Measurements from ENCODE around the gene ADAT1. TPM values are rescaled to one million over a fixed set of nuclear protein-coding genes. Genes with fewer than 3 reads are reported as not detected.
A peak's percentile ranks its signal among the peaks of the same experiment; 100 is the strongest.

Gene ADAT1, protein sequence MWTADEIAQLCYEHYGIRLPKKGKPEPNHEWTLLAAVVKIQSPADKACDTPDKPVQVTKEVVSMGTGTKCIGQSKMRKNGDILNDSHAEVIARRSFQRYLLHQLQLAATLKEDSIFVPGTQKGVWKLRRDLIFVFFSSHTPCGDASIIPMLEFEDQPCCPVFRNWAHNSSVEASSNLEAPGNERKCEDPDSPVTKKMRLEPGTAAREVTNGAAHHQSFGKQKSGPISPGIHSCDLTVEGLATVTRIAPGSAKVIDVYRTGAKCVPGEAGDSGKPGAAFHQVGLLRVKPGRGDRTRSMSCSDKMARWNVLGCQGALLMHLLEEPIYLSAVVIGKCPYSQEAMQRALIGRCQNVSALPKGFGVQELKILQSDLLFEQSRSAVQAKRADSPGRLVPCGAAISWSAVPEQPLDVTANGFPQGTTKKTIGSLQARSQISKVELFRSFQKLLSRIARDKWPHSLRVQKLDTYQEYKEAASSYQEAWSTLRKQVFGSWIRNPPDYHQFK
- total RNA-seq, result 52.5 TPM

GRCh38 chr16:75622761-75623605, at the start of gene ADAT1:
TSS of gene ADAT1 (minus strand) at chr16:75623281. CDS start at chr16:75620799, 2,482 bp downstream.
- peaks cover 31% of the 10 kb centered on the region for H3K4me1 ChIP-seq (ENCODE audit: insufficient read depth, low read length)

DNA sequence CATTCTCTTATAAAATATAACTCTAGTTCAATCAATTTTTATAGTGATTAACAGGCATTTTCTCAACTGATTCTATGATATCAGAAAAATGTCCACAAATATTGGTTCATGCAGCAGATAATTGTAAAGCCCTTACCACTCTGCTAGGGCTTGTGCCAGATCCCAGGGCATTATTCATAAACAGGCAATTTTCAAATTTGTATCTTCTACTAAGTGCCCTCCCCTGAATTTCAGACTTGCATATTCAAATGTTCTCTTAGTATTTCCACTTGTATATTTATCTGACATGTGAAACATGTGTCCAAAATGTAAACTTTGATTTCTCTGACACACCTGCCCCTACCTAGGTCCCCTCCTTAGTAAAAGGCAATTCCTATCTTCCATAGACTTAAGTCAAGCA, 44.4 kb upstream of the ADAT1 start:
- H3K27me3 ChIP-seq (ENCODE audit: insufficient read depth, low read length), result no peaks in the 10 kb centered on the region
- no peaks in the 10 kb centered on the region for H3K4me1 ChIP-seq (ENCODE audit: insufficient read depth, low read length)
- no peaks in the 10 kb centered on the region for H3K9me3 ChIP-seq (ENCODE audit: low read depth, low read length)
- no peak overlapping the region for H3K4me3 ChIP-seq (ENCODE audit: low read length)

More at GRCh38 chr16:75622761-75623605, at the start of gene ADAT1:
- Histone ChIP-seq H3K27me3 (ENCODE audit: insufficient read depth, low read length) (no peaks in the 10 kb centered on the region), H3K4me3 (ENCODE audit: low read length) (peak within 1 kb of the TSS; percentile 86), H3K9me3 (ENCODE audit: low read depth, low read length) (no peaks in the 10 kb centered on the region)

GRCh38 chr16:75660726-75661302, 37.7 kb upstream of the ADAT1 start:
- Histone ChIP-seq H3K4me3 (ENCODE audit: low read length) (no peak overlapping the region), H3K4me1 (ENCODE audit: insufficient read depth, low read length) (no peaks in the 10 kb centered on the region), H3K27me3 (ENCODE audit: insufficient read depth, low read length) (no peaks in the 10 kb centered on the region), H3K9me3 (ENCODE audit: low read depth, low read length) (no peaks in the 10 kb centered on the region)

DNA sequence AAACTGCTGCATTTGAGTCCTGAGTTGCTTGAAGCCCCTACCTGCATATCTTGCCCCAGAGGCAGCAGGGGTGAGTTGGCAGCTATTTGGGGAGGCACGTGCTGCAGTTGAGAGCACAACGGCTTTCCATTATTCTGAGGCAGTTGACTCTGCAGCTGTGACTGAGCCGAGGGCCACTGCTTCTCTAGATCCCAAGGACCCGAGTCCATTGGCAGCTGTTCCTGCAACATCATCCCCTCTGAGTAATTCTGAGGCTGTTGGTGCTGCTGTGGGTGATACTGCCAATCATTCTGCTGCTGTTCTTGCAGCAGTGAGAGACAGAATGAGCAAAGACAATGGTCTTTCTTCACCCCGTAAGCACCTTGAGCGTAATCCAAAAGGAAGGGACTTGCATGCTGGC, 37.2 kb upstream of the ADAT1 start:
- H3K4me1 ChIP-seq (ENCODE audit: insufficient read depth, low read length), result no peaks in the 10 kb centered on the region
- no peaks in the 10 kb centered on the region for H3K9me3 ChIP-seq (ENCODE audit: low read depth, low read length)
- H3K4me3 ChIP-seq (ENCODE audit: low read length), result no peak overlapping the region
- no peaks in the 10 kb centered on the region for H3K27me3 ChIP-seq (ENCODE audit: insufficient read depth, low read length)

DNA sequence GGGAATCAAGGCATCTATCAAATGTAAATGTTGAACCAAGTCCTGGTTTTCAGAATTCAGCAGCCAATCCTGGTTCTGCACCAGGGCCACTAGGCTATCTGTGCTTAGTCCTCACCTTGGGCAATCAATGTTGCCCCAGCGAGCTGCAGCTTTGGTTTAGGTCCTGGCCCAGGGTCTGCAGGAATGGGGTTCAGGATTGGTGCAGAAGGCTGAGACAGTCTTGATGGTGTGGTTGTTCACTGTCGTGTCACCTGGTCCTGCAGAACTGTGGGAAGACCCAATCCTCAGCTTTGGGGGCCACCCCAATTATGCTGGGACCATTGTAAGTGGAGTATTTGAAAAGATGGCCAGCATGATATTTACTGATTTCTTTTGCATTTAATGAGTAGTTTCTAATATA, 35.1 kb upstream of the ADAT1 start:
- no peaks in the 10 kb centered on the region for H3K9me3 ChIP-seq (ENCODE audit: low read depth, low read length)
- no peak overlapping the region for H3K4me3 ChIP-seq (ENCODE audit: low read length)
- H3K4me1 ChIP-seq (ENCODE audit: insufficient read depth, low read length), result peaks cover 5% of the 10 kb centered on the region
- no peaks in the 10 kb centered on the region for H3K27me3 ChIP-seq (ENCODE audit: insufficient read depth, low read length)

DNA sequence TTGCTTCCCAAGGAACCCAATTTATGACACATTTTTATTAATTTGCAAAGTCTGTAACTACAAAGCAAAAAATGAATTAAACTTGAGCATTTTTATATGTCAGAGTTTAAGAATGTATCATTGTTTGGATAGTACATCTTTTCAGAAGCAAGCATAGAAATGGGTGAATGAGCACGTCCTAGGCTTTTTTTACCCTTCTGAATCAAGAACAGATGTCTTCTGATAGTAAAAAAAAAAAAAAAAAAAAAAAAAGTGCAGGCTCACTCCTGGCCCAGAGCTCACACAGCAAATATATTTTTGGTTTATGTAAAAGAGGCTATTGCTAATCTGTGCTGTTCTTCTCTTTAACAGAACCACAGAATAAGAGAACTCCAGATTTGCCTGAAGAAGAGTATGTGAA, 30.8 kb upstream of the ADAT1 start:
- Histone ChIP-seq H3K4me1 (ENCODE audit: insufficient read depth, low read length) (peaks cover 34% of the 10 kb centered on the region), H3K9me3 (ENCODE audit: low read depth, low read length) (no peaks in the 10 kb centered on the region), H3K4me3 (ENCODE audit: low read length) (no peak overlapping the region), H3K27me3 (ENCODE audit: insufficient read depth, low read length) (no peaks in the 10 kb centered on the region)

GRCh38 chr16:75648265-75649076, 25.4 kb upstream of the ADAT1 start:
- no peaks in the 10 kb centered on the region for H3K27me3 ChIP-seq (ENCODE audit: insufficient read depth, low read length)
- peaks cover 60% of the 10 kb centered on the region for H3K4me1 ChIP-seq (ENCODE audit: insufficient read depth, low read length)
- no peaks in the 10 kb centered on the region for H3K9me3 ChIP-seq (ENCODE audit: low read depth, low read length)
- H3K4me3 ChIP-seq (ENCODE audit: low read length), result peak overlapping the region; percentile 98

GRCh38 chr16:75647492-75648264, 24.6 kb upstream of the ADAT1 start, which contains the start of the genes KARS1 and TERF2IP:
TSS of gene KARS1 (minus strand) at chr16:75647665. CDS start at chr16:75647639, 26 bp downstream.
TSS of gene TERF2IP (plus strand) at chr16:75647773. CDS start at chr16:75647883, 110 bp downstream.
- Histone ChIP-seq H3K27me3 (ENCODE audit: insufficient read depth, low read length) (no peaks in the 10 kb centered on the region), H3K4me3 (ENCODE audit: low read length) (peak within 1 kb of the TSS; percentile 98), H3K4me1 (ENCODE audit: insufficient read depth, low read length) (peaks cover 55% of the 10 kb centered on the region), H3K9me3 (ENCODE audit: low read depth, low read length) (no peaks in the 10 kb centered on the region)

DNA sequence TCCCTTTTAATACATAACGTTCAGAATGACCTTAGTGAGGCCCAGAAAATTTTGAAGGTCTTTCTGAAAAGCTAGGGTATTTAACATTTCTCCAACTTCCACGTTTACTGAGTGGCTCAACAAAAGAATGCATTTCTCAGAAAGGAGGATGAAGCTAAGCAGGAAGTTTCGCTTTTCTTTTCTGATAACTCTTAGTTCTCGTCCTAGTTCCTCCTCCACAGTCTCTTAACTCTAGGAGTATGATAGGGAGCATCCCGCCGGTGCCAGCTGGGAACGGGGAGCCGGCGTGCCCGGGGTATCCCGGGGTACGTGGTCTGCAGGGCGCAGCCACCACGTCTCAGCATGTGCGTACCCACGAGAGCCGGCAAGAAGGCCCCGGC, 24.0 kb upstream of the ADAT1 start:
- Histone ChIP-seq H3K9me3 (ENCODE audit: low read depth, low read length) (no peaks in the 10 kb centered on the region), H3K4me3 (ENCODE audit: low read length) (peak overlapping the region; percentile 98), H3K4me1 (ENCODE audit: insufficient read depth, low read length) (peaks cover 53% of the 10 kb centered on the region), H3K27me3 (ENCODE audit: insufficient read depth, low read length) (no peaks in the 10 kb centered on the region)

- Histone ChIP-seq H3K27me3 (ENCODE audit: insufficient read depth, low read length) (no peaks in the 10 kb centered on the region), H3K4me1 (ENCODE audit: insufficient read depth, low read length) (peaks cover 31% of the 10 kb centered on the region), H3K4me3 (ENCODE audit: low read length) (no peak overlapping the region), H3K9me3 (ENCODE audit: low read depth, low read length) (no peaks in the 10 kb centered on the region)
These were observed 21.3 kb upstream of the ADAT1 start for GRCh38 chr16:75644240-75645012.

- no peaks in the 10 kb centered on the region for H3K27me3 ChIP-seq (ENCODE audit: insufficient read depth, low read length)
These were observed 17.5 kb upstream of the ADAT1 start for GRCh38 chr16:75640598-75640997.

DNA sequence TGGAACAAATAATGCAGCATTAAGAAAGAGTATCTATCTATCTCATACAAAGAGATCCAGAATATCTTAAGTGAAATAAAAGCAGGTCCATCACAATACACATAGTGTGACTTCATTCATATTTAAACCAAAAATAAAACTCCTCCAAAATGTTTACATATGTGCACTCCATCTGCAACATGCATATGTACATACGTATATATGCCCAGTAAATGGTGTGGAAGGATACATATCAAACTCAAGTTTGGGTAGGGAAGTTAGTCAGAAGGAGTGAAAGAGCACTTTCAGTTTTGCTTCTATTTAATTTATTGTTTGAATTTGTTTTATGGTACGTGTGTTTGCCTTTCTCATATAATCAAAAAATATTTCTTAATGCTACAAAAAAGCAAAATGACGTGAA, 12.0 kb upstream of the ADAT1 start:
- H3K27me3 ChIP-seq (ENCODE audit: insufficient read depth, low read length), result no peaks in the 10 kb centered on the region
- no peaks in the 10 kb centered on the region for H3K9me3 ChIP-seq (ENCODE audit: low read depth, low read length)
- H3K4me1 ChIP-seq (ENCODE audit: insufficient read depth, low read length), result no peaks in the 10 kb centered on the region
- H3K4me3 ChIP-seq (ENCODE audit: low read length), result no peak overlapping the region

More at GRCh38 chr16:75640598-75640997, 17.5 kb upstream of the ADAT1 start:
- H3K4me1 ChIP-seq (ENCODE audit: insufficient read depth, low read length), result peaks cover 15% of the 10 kb centered on the region
- H3K9me3 ChIP-seq (ENCODE audit: low read depth, low read length), result no peaks in the 10 kb centered on the region
- no peak overlapping the region for H3K4me3 ChIP-seq (ENCODE audit: low read length)

DNA sequence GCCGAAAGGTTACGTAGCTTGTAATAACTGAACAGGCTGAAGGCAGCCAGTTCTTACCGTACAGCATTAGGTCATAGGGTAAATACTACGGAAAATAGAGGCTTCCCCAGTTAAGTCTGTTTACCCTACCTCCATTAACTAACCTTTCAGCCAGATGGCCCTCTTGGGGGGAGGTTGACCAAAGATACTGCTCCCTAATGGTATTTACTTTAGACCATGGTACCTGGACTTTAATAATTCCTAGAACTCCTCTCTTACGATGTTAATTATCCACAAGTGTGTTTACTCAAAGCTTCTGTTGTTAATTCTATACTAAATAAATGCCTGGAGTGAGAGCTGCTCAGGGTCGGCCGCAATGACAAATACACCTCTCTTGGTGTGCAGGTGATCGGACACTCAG, 9.8 kb upstream of the ADAT1 start:
- peaks cover 10% of the 10 kb centered on the region for H3K4me1 ChIP-seq (ENCODE audit: insufficient read depth, low read length)
- H3K9me3 ChIP-seq (ENCODE audit: low read depth, low read length), result no peaks in the 10 kb centered on the region
- no peaks in the 10 kb centered on the region for H3K27me3 ChIP-seq (ENCODE audit: insufficient read depth, low read length)
- no peak overlapping the region for H3K4me3 ChIP-seq (ENCODE audit: low read length)

Data from mononuclear cell (primary cell).